Fibroblast of lung (primary cell): Measurements from ENCODE around the gene CDK13.

ENCODE experiments used
- EZH2 ChIP-seq: IDR thresholded peaks from 2 replicates; pipeline ENCODE4 v1.5.1; 2012; ENCODE audit warnings: low read length, control low read depth, mild to moderate bottlenecking; ENCODE audit errors: missing control alignments
- TF ChIP-seq, protein P1 (sequence below), 2 donors: IDR thresholded peaks in 1 of 2; conservative IDR thresholded peaks in 1 of 2; 1 replicate in 1 of 2; 2 replicates in 1 of 2; pipeline ENCODE4 v1.5.1; 2011 to 2012; ENCODE audit warnings: low read length in 2 of 2, control low read depth in 1 of 2, inconsistent platforms in 1 of 2, low read depth in 1 of 2, mild to moderate bottlenecking in 1 of 2

DNA sequence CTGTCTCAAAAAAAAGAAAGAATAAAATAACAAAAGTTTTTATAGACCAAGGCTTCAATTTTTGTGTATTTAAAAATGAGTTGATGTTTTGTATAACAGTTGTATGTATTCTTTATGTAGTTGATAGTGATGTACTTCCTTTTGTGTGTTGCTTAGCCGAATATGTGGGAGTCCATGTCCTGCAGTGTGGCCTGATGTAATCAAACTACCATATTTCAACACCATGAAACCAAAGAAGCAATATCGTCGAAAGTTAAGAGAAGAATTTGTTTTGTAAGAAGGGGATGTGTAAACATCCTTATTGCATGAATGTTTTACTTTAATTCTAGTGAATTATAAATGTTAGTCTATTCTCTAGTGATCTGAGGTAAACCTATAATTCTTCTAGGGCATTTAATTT is 127.8 kb downstream of the CDK13 start:
- TF ChIP-seq, protein P1, sequence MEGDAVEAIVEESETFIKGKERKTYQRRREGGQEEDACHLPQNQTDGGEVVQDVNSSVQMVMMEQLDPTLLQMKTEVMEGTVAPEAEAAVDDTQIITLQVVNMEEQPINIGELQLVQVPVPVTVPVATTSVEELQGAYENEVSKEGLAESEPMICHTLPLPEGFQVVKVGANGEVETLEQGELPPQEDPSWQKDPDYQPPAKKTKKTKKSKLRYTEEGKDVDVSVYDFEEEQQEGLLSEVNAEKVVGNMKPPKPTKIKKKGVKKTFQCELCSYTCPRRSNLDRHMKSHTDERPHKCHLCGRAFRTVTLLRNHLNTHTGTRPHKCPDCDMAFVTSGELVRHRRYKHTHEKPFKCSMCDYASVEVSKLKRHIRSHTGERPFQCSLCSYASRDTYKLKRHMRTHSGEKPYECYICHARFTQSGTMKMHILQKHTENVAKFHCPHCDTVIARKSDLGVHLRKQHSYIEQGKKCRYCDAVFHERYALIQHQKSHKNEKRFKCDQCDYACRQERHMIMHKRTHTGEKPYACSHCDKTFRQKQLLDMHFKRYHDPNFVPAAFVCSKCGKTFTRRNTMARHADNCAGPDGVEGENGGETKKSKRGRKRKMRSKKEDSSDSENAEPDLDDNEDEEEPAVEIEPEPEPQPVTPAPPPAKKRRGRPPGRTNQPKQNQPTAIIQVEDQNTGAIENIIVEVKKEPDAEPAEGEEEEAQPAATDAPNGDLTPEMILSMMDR (conservative IDR thresholded peaks at IDR 0.05 in 1 of 2, IDR thresholded peaks at IDR 0.05 in 1 of 2; ENCODE audit: low read depth in 1 of 2, low read length in 2 of 2) = no peak
- no peak for TF ChIP-seq EZH2
